Activated naive CD8-positive, alpha-beta T cell (primary cell): Measurements from ENCODE around the gene MS4A10.
"Not testable (repeated sequence)": the region's sequence is repeated elsewhere in the genome, so short reads cannot be mapped to it uniquely, and the experiment has no call there.

Experiments used
- H3K27ac Mint-ChIP-seq: one replicate; pipeline ENCODE4 v1.8.0; 2021; ENCODE audit warnings: mixed read lengths
- H3K27me3 Mint-ChIP-seq: one replicate; pipeline ENCODE4 v1.8.0; 2021; ENCODE audit warnings: mixed read lengths
- H3K36me3 Mint-ChIP-seq: one replicate; pipeline ENCODE4 v1.8.0; 2021; ENCODE audit warnings: mixed read lengths
- H3K4me1 Mint-ChIP-seq: one replicate; pipeline ENCODE4 v1.8.0; 2021; ENCODE audit warnings: low read depth, mixed read lengths
- H3K4me3 Mint-ChIP-seq: one replicate; pipeline ENCODE4 v1.8.0; 2021; ENCODE audit warnings: mild to moderate bottlenecking, mixed read lengths
- H3K9me3 Mint-ChIP-seq: one replicate; pipeline ENCODE4 v1.8.0; 2021; ENCODE audit warnings: low read depth, mixed read lengths

The MS4A10 gene

GRCh38 chr11:60816590-60817157, 31.5 kb downstream of the MS4A10 start:
- peaks cover 2% of the 10 kb centered on the region for H3K27me3 Mint-ChIP-seq
- H3K4me1 Mint-ChIP-seq, result no peaks in the 10 kb centered on the region
- H3K4me3 Mint-ChIP-seq, result no peak overlapping the region
- H3K9me3 Mint-ChIP-seq, result no peaks in the 10 kb centered on the region
- peaks cover 6% of the 10 kb centered on the region for H3K36me3 Mint-ChIP-seq
- no peak overlapping the region for H3K27ac Mint-ChIP-seq

- H3K9me3 Mint-ChIP-seq, result no peaks in the 10 kb centered on the region
- H3K4me3 Mint-ChIP-seq, result no peak overlapping the region
- H3K4me1 Mint-ChIP-seq, result no peaks in the 10 kb centered on the region
- H3K27ac Mint-ChIP-seq, result no peak overlapping the region
- peaks cover 2% of the 10 kb centered on the region for H3K27me3 Mint-ChIP-seq
- peaks cover 6% of the 10 kb centered on the region for H3K36me3 Mint-ChIP-seq
These were observed 32.9 kb downstream of the MS4A10 start for GRCh38 chr11:60818057-60818456.

DNA sequence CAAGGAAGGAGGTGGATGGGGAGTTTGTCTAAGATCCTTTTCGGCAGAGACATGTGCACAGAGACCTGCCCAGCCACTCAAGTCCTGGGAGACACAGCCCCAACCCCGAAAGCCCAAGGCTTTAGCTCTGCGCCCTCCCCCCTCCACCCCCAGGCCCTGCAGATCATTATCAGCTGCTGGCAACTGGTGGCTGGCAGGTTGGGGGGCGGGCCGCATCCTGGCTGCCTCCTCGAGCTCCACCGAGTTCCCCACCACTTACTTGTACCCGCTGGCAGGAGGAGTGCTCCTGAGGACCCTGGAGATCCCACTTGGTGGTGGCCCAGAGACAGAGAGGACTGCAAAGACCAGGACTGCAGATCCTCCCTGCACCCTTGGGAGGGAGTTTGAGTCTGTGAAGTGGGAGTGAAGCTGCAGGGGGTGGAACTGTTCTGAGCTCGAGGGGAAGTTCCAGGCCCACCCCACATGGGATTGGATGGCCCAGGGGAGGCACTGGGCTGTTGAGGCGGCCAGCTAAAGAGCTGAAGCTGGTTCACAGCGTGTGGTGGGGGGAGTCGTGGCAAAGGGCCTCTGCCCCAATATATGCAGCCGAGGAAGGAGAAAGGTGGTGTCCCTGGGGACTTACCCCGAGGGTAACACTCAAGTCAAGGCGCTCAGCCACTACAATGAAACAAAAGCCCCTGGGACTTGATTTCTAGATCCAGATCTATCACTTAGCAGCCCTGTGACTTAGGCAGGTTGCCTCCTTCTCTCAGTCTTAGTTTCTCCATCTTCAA, 36.9 kb downstream of the MS4A10 start:
- no peak overlapping the region for H3K4me3 Mint-ChIP-seq
- H3K27me3 Mint-ChIP-seq, result peaks cover 2% of the 10 kb centered on the region
- H3K9me3 Mint-ChIP-seq, result no peaks in the 10 kb centered on the region
- no peak overlapping the region for H3K27ac Mint-ChIP-seq
- no peaks in the 10 kb centered on the region for H3K4me1 Mint-ChIP-seq
- no peaks in the 10 kb centered on the region for H3K36me3 Mint-ChIP-seq

- H3K27ac Mint-ChIP-seq, H3K4me1 Mint-ChIP-seq, H3K27me3 Mint-ChIP-seq, H3K4me3 Mint-ChIP-seq, H3K9me3 Mint-ChIP-seq, H3K36me3 Mint-ChIP-seq: not testable (repeated sequence)
These were observed 38.7 kb downstream of the MS4A10 start for GRCh38 chr11:60823745-60824306.

DNA sequence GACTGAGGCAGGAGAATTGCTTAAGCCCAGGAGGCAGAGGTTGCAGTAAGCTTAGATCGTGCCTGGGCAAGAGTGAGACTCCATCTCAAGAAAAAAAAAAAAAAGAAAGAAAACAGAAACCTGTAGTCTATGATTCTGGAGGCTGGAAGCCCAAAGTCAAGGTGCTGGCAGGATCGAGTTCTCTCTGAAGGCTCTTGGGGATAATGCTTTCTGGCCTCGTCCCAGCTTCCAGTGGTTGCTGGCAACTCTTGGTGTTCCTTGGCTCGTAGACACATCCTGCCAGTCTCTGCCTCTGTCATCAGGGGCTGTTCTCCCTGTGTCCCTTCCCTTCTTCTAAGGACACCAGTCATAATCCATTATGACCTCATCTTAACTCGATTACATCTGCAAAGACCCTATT, 40.0 kb downstream of the MS4A10 start:
- Mint-ChIP-seq H3K36me3 (no peaks in the 10 kb centered on the region), H3K9me3 (no peaks in the 10 kb centered on the region), H3K27me3 (no peaks in the 10 kb centered on the region), H3K27ac (no peak overlapping the region), H3K4me1 (no peaks in the 10 kb centered on the region), H3K4me3 (no peak overlapping the region)

- no peaks in the 10 kb centered on the region for H3K9me3 Mint-ChIP-seq
- H3K4me3 Mint-ChIP-seq, result no peak overlapping the region
- H3K27ac Mint-ChIP-seq, result no peak overlapping the region
- no peaks in the 10 kb centered on the region for H3K27me3 Mint-ChIP-seq
- H3K36me3 Mint-ChIP-seq, result no peaks in the 10 kb centered on the region
- peaks cover 2% of the 10 kb centered on the region for H3K4me1 Mint-ChIP-seq
These were observed 40.7 kb downstream of the MS4A10 start for GRCh38 chr11:60825790-60826189.

DNA sequence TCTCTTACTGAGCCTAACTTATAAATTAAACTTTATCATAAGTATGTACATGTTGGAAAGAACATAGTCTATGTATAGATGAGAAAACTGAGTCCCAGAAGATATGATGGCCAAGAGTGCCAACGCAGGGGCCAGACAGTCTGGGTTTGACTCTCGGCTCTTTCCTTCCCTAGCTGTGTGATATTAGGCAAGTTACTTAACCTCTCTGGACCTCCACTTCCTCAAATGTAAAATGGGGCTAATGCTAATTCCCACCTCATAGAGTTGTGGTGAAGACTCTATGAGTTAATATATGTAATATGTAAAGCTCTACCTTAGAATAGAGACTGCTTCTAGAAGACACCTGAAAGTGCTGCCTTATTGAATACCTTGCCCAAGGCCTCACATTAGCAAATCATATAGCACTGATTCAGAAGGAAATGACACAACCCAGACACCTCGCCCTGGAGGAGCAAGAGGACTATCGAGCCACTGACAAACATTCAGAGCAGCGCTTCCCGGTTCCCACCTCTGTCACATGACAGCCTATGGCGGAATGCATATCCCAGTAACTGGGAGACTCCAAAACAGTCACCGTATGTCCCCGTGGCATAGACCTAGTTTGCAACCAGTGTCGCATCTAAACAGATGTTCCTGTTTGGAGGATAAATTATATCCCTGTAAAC, 45.5 kb downstream of the MS4A10 start:
- Mint-ChIP-seq H3K4me3 (peak overlapping the region; percentile 65), H3K36me3 (no peaks in the 10 kb centered on the region), H3K27ac (no peak overlapping the region), H3K9me3 (no peaks in the 10 kb centered on the region), H3K27me3 (peaks cover 2% of the 10 kb centered on the region), H3K4me1 (peaks cover 18% of the 10 kb centered on the region)

GRCh38 chr11:60831143-60831500, 46.0 kb downstream of the MS4A10 start:
- no peaks in the 10 kb centered on the region for H3K36me3 Mint-ChIP-seq
- H3K27ac Mint-ChIP-seq, result no peak overlapping the region
- peak overlapping the region; percentile 65 for H3K4me3 Mint-ChIP-seq
- peaks cover 19% of the 10 kb centered on the region for H3K4me1 Mint-ChIP-seq
- no peaks in the 10 kb centered on the region for H3K9me3 Mint-ChIP-seq
- H3K27me3 Mint-ChIP-seq, result peaks cover 2% of the 10 kb centered on the region

- no peak overlapping the region for H3K4me3 Mint-ChIP-seq
- H3K36me3 Mint-ChIP-seq, result no peaks in the 10 kb centered on the region
- no peak overlapping the region for H3K27ac Mint-ChIP-seq
- no peaks in the 10 kb centered on the region for H3K9me3 Mint-ChIP-seq
- peaks cover 19% of the 10 kb centered on the region for H3K4me1 Mint-ChIP-seq
- H3K27me3 Mint-ChIP-seq, result peaks cover 2% of the 10 kb centered on the region
These were observed 46.5 kb downstream of the MS4A10 start for GRCh38 chr11:60831501-60832079.

DNA sequence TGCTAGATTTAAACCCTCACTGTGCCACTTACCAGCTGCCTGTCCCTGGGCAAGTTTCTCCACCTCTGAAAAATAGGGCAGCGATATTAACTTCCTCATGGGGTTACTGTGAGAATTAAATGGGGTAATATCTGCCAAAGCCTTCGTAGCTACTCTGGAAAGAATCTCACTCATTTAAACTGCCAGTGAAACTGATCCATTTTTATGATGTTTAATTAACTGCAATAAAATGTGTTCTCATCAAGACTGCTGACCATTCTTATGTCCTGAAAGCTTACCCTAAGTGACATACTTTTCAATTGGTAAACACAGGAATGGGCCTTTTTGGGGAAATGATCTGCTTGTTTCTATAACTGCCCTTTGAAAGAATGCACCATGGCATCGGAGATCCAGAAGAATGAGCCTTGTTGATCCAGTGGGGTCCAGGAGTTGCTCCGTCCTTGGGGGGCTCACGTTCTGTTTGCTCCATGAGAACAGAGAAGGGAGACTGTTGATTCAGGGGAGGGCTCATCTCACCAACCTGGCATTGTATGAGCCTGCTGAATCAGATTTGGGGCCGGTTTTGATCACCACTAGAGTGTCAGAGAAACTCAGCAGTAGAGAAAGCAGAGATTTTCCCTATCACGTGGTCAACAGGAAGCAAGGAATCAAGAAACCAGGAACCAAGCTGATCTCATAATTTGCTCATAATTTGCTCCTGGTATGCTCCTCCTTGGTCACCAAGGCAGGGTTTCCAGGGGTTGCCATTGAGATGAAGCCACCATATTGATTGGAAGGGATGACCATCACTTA, 49.8 kb downstream of the MS4A10 start:
- Mint-ChIP-seq H3K27me3 (peaks cover 2% of the 10 kb centered on the region), H3K4me3 (no peak overlapping the region), H3K27ac (no peak overlapping the region), H3K4me1 (peaks cover 23% of the 10 kb centered on the region), H3K9me3 (no peaks in the 10 kb centered on the region), H3K36me3 (no peaks in the 10 kb centered on the region)

DNA sequence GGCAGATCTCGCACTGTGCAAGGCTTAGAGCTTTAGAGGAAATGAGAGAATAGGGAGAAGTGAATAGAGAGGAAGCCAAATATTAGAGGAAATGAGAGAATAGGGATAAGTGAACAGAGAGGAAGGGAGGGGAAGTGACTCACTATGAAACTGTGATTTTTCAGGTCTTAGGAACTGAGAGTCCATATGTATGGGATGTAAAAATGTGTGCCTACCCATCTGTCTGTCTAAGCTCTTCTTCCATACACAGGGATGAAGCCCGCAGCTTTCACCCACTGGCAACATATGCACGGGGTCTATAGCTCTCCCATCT, 50.4 kb downstream of the MS4A10 start:
- H3K4me1 Mint-ChIP-seq, result peaks cover 23% of the 10 kb centered on the region
- H3K36me3 Mint-ChIP-seq, result no peaks in the 10 kb centered on the region
- no peak overlapping the region for H3K4me3 Mint-ChIP-seq
- no peak overlapping the region for H3K27ac Mint-ChIP-seq
- no peaks in the 10 kb centered on the region for H3K9me3 Mint-ChIP-seq
- H3K27me3 Mint-ChIP-seq, result peaks cover 2% of the 10 kb centered on the region

GRCh38 chr11:60836866-60837515, 51.9 kb downstream of the MS4A10 start:
- H3K27me3 Mint-ChIP-seq, result peaks cover 2% of the 10 kb centered on the region
- no peak overlapping the region for H3K4me3 Mint-ChIP-seq
- no peaks in the 10 kb centered on the region for H3K9me3 Mint-ChIP-seq
- peak overlapping the region; percentile 13 for H3K27ac Mint-ChIP-seq
- H3K36me3 Mint-ChIP-seq, result no peaks in the 10 kb centered on the region
- peaks cover 21% of the 10 kb centered on the region for H3K4me1 Mint-ChIP-seq

DNA sequence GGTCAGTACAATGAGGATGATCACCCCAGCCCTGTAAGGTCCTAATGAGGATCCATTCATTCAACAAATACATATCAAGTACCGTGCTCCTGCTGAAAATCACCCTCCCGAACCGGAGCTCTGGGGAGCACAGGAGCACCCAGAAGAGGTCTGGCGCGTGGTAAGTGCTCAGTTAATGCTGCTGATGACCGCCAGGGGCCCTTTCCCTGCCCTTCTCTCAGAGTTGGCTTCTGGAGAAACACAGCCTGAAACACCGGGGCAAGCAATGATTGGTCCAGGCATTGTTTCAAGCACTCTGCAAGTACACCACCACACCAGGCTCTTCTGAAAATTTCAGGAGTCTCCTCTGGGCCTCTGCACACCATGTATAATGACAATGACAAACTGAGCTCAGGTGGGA, 53.0 kb downstream of the MS4A10 start:
- no peaks in the 10 kb centered on the region for H3K36me3 Mint-ChIP-seq
- no peak overlapping the region for H3K4me3 Mint-ChIP-seq
- peaks cover 21% of the 10 kb centered on the region for H3K4me1 Mint-ChIP-seq
- no peak overlapping the region for H3K27ac Mint-ChIP-seq
- H3K9me3 Mint-ChIP-seq, result no peaks in the 10 kb centered on the region
- H3K27me3 Mint-ChIP-seq, result peaks cover 2% of the 10 kb centered on the region
